Upper lobe of right lung (tissue), 1 donor: ENCODE data around the gene SLC37A2. TPM values are rescaled to one million over a fixed set of nuclear protein-coding genes. Genes with fewer than 3 reads are reported as not detected.

Experiments
- ATAC-seq: fragments of 200-7000 bp; cut with Tn5 transposase; one replicate; pipeline ENCODE4 v1.9.1; 2020; ENCODE audit warnings: mild to moderate bottlenecking, moderate library complexity
- DNase-seq: peaks from one replicate; pipeline ENCODE4 v3.0.0-alpha.2; 2020
- H3K27ac ChIP-seq: fragments of 200-600 bp; one replicate; pipeline ENCODE4 v1.8.0; 2022
- H3K27me3 ChIP-seq: fragments of 200-600 bp; one replicate; pipeline ENCODE4 v1.8.0; 2022; ENCODE audit warnings: mild to moderate bottlenecking
- H3K36me3 ChIP-seq: fragments of 200-600 bp; one replicate; pipeline ENCODE4 v1.8.0; 2022
- H3K4me1 ChIP-seq: fragments of 200-600 bp; one replicate; pipeline ENCODE4 v1.8.0; 2022
- H3K4me3 ChIP-seq: fragments of 200-600 bp; one replicate; pipeline ENCODE4 v1.8.0; 2022; ENCODE audit warnings: mild to moderate bottlenecking
- H3K9me3 ChIP-seq: fragments of 200-600 bp; one replicate; pipeline ENCODE4 v1.8.0; 2022
- CTCF ChIP-seq: fragments of 200-600 bp; IDR thresholded peaks from one replicate; pipeline ENCODE4 v1.8.0; 2022; ENCODE audit warnings: antibody characterized with exemption
- intact Hi-C: fragments of 100-400 bp; cut with DNase I; formaldehyde crosslinking; loops from one replicate; pipeline ENCODE4 v1.11.0; 2022
- total RNA-seq: library from RNA; stranded (reverse); fragmentation: NEBNext Ultra II Directional; extraction: Animal tissue kit (Norgen Biotek cat#: 25700); gene quantifications from one replicate; pipeline ENCODE4 v1.2.1, GENCODE V29; 2021
- donor health status: DM: no; HTN: yes; CAD: no; lungs with severe emphysema.

The SLC37A2 gene
- total RNA-seq, 1 donor from 2014 or later, result 25.1 TPM

GRCh38 chr11:125128450-125128849, 65.3 kb downstream of the SLC37A2 start:
- intact Hi-C loops, result loop anchor here (5.0 kb wide), 1 partner anchor 171 kb away; no protein-coding TSS in a partner anchor

DNA sequence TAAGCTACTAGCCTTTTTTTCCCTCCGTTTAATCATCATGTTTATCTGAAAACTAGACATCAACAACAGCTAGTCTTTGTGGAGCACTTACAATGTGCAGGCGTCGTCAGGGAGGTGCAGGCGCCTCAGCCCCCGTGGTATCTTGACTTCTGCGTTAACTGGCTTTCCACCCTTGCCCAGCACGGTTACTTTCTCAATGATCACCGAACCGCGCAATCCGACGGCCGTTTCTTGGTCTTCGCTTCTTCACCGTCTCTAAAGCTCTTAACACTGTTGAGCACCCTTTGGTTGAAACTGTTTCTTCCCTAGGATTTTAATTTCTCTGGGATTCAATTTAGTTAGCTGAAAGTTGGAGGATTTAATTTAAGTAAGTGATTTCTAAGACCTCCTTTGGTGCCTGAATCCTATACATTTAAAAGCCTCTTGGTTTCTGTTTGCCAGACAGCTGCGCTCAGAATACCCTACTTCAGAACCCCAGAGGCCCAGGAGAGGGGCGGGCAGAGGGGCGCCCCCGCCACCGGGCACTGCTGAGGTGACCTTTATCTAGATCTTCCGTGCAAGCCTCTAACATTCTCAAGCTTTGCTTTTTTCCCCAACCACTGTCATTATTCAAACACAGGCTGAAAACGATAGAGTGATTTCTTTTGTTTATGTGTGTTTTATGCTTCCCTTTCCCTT, 66.3 kb downstream of the SLC37A2 start:
- DNase-seq (no peak), ATAC-seq (no peak)
- Histone ChIP-seq H3K27ac (no peak overlapping the region), H3K36me3 (no peaks in the 10 kb centered on the region), H3K27me3 (no peaks in the 10 kb centered on the region), H3K4me1 (no peaks in the 10 kb centered on the region), H3K4me3 (no peak overlapping the region), H3K9me3 (no peaks in the 10 kb centered on the region)
- no peak for TF ChIP-seq CTCF
- intact Hi-C loops, result loop anchor here (5.0 kb wide), 1 partner anchor 172 kb away; no protein-coding TSS in a partner anchor

More at GRCh38 chr11:125128450-125128849, 65.3 kb downstream of the SLC37A2 start:
- Histone ChIP-seq H3K27ac (no peak overlapping the region), H3K36me3 (no peaks in the 10 kb centered on the region), H3K4me1 (no peaks in the 10 kb centered on the region), H3K4me3 (no peak overlapping the region), H3K9me3 (no peaks in the 10 kb centered on the region), H3K27me3 (no peaks in the 10 kb centered on the region)
- DNase-seq, result no peak
- TF ChIP-seq CTCF, result no peak
- no peak for ATAC-seq

DNA sequence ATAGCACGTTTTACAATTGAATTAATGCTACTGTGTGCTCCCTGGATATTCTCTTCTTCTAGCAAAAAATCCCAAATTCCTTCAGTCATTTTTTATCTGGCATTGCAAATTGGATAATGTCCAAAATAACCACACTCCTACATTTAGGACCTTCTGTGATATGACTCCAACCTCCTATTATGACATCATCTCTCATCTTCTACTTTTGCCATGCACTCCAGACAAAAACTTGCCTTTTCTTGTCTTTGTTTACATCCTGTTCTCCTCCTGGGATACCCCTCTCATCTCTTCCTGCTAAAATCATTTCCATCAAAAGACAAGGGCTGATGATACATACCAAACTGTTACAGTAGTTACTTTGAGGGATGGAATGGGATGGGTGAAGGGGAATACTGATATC, 69.0 kb downstream of the SLC37A2 start:
- ATAC-seq (no peak), DNase-seq (no peak)
- Histone ChIP-seq H3K4me1 (no peaks in the 10 kb centered on the region), H3K27me3 (no peaks in the 10 kb centered on the region), H3K27ac (no peak overlapping the region), H3K4me3 (no peak overlapping the region), H3K36me3 (no peaks in the 10 kb centered on the region), H3K9me3 (no peaks in the 10 kb centered on the region)
- TF ChIP-seq CTCF, result no peak
- intact Hi-C loops, result no loop called here

- DNase-seq (no peak), ATAC-seq (no peak)
- Histone ChIP-seq H3K36me3 (no peaks in the 10 kb centered on the region), H3K4me1 (no peaks in the 10 kb centered on the region), H3K4me3 (no peak overlapping the region), H3K27me3 (no peaks in the 10 kb centered on the region), H3K9me3 (no peaks in the 10 kb centered on the region), H3K27ac (no peak overlapping the region)
- intact Hi-C loops, result no loop called here
- TF ChIP-seq CTCF, result no peak
Observed at GRCh38 chr11:125132596-125132995, 69.5 kb downstream of the SLC37A2 start.

GRCh38 chr11:125136001-125136400, 72.9 kb downstream of the SLC37A2 start:
- no peak for ATAC-seq

More at GRCh38 chr11:125136001-125136400, 72.9 kb downstream of the SLC37A2 start:
- intact Hi-C loops, result no loop called here
- Histone ChIP-seq H3K4me3 (no peak overlapping the region), H3K27me3 (no peaks in the 10 kb centered on the region), H3K27ac (no peak overlapping the region), H3K36me3 (no peaks in the 10 kb centered on the region), H3K9me3 (no peaks in the 10 kb centered on the region), H3K4me1 (no peaks in the 10 kb centered on the region)
- TF ChIP-seq CTCF, result no peak
- no peak for DNase-seq
